GM12892 (cell line): ENCODE results near the gene SLIRP. TPM values are rescaled to one million over a fixed set of nuclear protein-coding genes. Genes with fewer than 3 reads are reported as not detected.
"Not testable (repeated sequence)": the region's sequence is repeated elsewhere in the genome, so short reads cannot be mapped to it uniquely, and the experiment has no call there.

ENCODE experiments used
- DNase-seq: peaks from one replicate; pipeline ENCODE4 v3.0.0; 2011; ENCODE audit not compliant: insufficient read length
- FAIRE-seq: peaks from 2 replicates; lab custom pipeline; 2011; peaks lifted over from hg19 to GRCh38; lab: Jason Lieb, UNC
- POLR2A ChIP-seq: IDR thresholded peaks from 2 replicates; pipeline ENCODE4 v1.6.1; 2011; ENCODE audit warnings: low read depth, low read length, control low read depth
- POLR2AphosphoS5 ChIP-seq: IDR thresholded peaks from 2 replicates; pipeline ENCODE4 v1.6.1; 2011; ENCODE audit warnings: low read depth, low read length, control low read depth
- TAF1 ChIP-seq: IDR thresholded peaks from 2 replicates; pipeline ENCODE4 v1.6.1; 2011; ENCODE audit warnings: low read depth, mild to moderate bottlenecking, control low read depth, low read length, borderline replicate concordance
- polyA plus RNA-seq: library from polyadenylated mRNA; unstranded; fragments of >200 nt; gene quantifications from one replicate; pipeline ENCODE4 v1.2.1, GENCODE V29; 2012; ENCODE audit warnings: missing spikeins, inconsistent platforms; ENCODE audit not compliant: missing spikeins

Gene SLIRP
- polyA plus RNA-seq = 406 TPM

DNA sequence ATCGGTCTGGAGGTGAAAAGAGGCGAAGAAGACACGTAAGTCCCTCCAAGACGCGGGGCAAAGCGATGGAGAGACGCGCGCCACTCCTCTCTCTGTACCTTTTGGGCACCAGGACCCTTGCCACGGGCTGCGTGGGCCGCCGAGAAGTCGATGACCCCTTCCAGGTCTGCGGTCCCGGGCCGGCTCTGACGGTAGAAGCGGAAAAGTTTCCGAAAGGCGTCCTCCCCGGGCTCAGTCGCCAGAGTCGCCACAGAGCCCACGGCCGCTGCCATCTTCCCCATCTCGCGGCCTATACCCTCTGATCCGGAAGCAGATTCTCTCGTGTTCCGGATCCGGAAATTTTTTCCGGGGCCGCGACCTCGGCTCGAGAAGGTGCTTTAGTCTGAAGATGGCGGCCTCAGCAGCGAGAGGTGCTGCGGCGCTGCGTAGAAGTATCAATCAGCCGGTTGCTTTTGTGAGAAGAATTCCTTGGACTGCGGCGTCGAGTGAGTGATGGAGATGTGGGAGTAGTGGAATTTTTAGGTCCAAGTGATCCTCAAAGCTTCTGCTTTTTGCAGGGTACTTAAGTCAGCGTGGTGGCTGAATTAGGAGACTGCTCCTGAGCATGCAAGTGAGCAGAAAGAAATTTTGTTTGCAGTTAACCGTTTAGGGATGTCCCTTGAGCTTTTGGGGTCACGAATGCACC is at the start of gene SLIRP, which contains the start of gene ALKBH1:
TSS of gene SLIRP (plus strand) at position 380 of the 685 bp plus-strand sequence. CDS start at position 389, 9 bp downstream.
TSS of gene ALKBH1 (minus strand) at position 300 of the 685 bp plus-strand sequence. CDS start at position 281, 19 bp downstream.
- DNase-seq (peak; percentile 83), FAIRE-seq (peak; percentile 84)
- peak; percentile 96 for TF ChIP-seq POLR2AphosphoS5
- TF ChIP-seq TAF1 = peak; percentile 98
- peak; percentile 99 for TF ChIP-seq POLR2A

DNA sequence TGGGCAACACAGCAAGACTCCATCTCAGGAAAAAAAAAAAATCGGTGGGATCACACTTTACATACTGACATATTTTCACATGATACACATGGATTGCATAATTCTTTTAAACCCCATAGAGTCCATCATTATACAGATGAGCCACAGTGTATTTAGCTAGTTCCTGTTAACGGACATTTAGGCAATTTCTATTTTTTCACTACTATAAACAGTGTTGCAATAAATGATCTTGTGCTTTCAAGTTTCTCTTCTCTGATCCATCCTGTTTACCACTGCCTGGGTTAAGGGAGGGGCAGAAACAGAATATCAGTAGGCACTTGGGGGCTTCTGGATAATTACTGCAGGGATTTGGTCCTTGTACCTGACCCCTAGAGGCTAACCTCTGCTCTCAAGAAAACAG is 48.1 kb upstream of the SLIRP start:
- no peak for DNase-seq
- no peak for FAIRE-seq
- TF ChIP-seq POLR2A = no peak
- TF ChIP-seq POLR2AphosphoS5 = no peak

DNA sequence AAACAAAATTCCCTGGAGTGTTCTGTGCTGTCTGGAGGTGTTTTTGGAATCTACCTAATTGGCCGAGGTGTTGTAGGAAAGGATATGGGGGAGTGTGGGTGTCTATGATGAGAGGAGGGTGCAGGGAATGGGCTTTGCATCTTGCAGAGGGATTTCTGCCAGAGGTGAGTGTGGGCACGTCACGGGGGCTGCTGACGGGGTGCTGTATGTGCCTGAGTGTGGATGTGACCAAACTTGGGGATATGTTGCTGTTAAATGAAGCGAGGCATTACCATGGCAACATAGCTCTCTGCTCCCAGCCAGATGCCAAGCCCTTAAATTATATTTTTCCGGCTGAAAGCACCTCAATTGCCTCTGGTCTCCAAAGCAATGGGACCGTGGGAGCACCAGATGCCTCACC is 47.1 kb upstream of the SLIRP start:
- TF ChIP-seq POLR2AphosphoS5 (no peak), TAF1 (no peak)
- FAIRE-seq (no peak), DNase-seq (no peak)

DNA sequence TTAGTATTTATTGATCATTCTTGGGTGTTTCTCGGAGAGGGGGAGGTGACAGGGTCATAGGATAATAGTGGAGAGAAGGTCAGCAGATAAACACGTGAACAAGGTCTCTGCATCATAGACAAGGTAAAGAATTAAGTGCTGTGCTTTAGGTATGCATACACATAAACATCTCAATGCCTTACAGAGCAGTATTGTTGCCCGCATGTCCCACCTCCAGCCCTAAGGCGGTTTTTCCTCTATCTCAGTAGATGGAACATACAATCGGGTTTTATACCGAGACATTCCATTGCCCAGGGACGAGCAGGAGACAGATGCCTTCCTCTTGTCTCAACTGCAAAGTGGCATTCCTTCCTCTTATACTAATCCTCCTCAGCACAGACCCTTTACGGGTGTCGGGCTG is 46.3 kb upstream of the SLIRP start:
- not testable (repeated sequence) for DNase-seq, FAIRE-seq

GRCh38 chr14:77663293-77663692 is 44.6 kb upstream of the SLIRP start:
- FAIRE-seq (no peak), DNase-seq (no peak)
- TF ChIP-seq TAF1 (no peak), POLR2AphosphoS5 (no peak), POLR2A (no peak)

- FAIRE-seq (no peak), DNase-seq (no peak)
- no peak for TF ChIP-seq POLR2A
Measured at GRCh38 chr14:77667331-77667730, 40.6 kb upstream of the SLIRP start.

DNA sequence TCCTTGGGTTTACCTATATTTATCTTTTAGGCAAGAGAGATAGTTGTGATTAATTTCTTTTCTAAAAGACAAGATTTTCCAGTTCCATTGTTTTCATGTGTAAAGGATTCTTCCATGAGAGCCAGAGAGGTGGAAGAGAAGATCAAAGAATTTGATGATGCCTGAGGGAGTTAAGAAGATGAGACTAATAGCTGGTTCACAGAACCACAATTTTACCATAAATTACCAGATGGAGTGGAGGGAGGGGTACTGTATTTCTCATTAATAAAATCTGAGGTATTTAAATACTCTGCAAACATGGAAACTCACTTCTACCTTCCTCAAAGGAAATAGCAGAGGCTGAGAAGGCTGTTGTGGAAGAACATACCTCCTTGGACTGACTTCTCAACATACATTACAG is 34.7 kb upstream of the SLIRP start:
- FAIRE-seq (no peak), DNase-seq (no peak)
- TF ChIP-seq TAF1 = no peak
- TF ChIP-seq POLR2A = no peak
- no peak for TF ChIP-seq POLR2AphosphoS5

- DNase-seq (no peak), FAIRE-seq (no peak)
- TF ChIP-seq POLR2AphosphoS5 (no peak), TAF1 (no peak), POLR2A (no peak)
Measured at GRCh38 chr14:77674931-77675330, 33.0 kb upstream of the SLIRP start.

DNA sequence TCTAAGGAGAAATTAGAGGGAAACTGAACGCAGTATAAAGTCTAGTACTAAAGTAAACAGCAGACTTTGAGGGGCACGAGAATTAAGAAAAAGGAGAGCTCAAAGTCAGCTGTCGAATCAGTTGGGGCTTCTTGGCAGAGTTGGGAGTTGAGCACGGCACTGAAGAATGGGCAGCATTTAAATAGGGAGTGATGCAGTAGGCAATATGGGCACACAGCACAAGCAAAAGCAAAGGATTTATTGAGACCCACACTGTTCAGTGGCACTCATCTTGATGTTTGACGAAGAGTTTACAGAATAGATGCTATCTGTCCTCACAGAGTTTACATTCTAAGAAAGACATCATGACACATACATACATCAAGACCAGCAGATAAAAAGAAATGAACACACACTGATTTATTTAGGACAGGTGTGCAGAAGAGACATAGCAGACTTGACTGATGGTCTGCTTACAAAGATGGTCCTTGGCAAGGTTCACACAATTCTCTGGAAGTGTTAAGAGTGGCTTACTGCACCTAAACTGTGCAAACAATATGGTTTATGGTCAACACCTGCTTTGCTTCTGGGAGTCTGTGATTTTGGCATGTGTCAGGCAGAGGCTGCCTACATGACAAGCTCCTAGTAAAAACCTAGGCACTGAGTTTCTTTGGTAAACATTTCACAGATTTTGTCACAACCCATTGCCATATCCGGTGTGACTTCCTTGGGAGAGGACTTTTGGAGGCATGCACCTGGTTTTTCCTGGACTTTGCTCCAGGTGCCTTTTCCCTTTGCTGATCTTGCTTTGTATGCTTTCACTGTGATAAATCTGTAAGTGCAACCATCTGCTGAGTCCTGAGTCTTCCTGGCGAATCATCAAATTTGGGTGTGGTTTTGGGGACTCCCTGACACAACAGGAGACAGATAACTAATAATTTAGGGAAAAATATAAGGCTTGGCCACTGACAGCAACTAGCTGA is 26.4 kb upstream of the SLIRP start:
- DNase-seq = no peak
- no peak for TF ChIP-seq POLR2AphosphoS5
- TF ChIP-seq TAF1 = no peak
- TF ChIP-seq POLR2A = no peak
- no peak for FAIRE-seq

GRCh38 chr14:77682158-77682553 is 25.7 kb upstream of the SLIRP start:
- TF ChIP-seq POLR2AphosphoS5 = no peak
- no peak for TF ChIP-seq TAF1
- no peak for TF ChIP-seq POLR2A
- FAIRE-seq = no peak
- DNase-seq = no peak

DNA sequence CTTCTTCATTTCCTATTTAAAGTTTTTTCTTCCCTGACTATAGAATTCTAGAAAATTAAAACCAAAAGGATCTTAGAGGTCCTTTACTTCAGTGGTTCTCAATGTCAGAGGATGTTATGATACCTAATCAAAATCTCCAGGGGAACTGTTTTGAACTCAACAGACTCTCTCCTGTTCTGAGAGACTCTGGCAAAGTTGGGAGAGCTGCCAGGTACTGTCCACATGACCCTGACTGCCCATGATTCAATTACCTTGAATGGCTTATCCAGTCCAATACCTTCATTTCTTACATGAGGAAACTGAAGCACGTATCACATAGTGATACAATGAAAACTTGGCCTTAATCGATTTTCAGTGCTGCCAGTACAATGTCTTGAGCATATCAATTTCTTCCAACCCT is 16.6 kb upstream of the SLIRP start:
- TF ChIP-seq TAF1 (no peak), POLR2A (no peak), POLR2AphosphoS5 (no peak)
- no peak for DNase-seq
- FAIRE-seq = no peak

- TF ChIP-seq TAF1 (no peak), POLR2AphosphoS5 (no peak), POLR2A (no peak)
- DNase-seq = peak; percentile 10
- FAIRE-seq = peak; percentile 27
Measured at GRCh38 chr14:77707355-77707723, 564 bp upstream of the SLIRP start.
